GM12873 (cell line): ENCODE measurements around the gene TRAPPC2L.
A peak's percentile ranks its signal among the peaks of the same experiment; 100 is the strongest.

Experiments
- CTCF ChIP-seq: IDR thresholded peaks from 2 replicates; pipeline ENCODE4 v1.5.1; 2012; ENCODE audit warnings: low read depth, mild to moderate bottlenecking, moderate library complexity, low read length, control low read depth; ENCODE audit not compliant: insufficient read depth; ENCODE audit errors: missing control alignments

TRAPPC2L gene

GRCh38 chr16:88835818-88836217 is 21.1 kb upstream of the TRAPPC2L start:
- TF ChIP-seq CTCF = no peak

- no peak for TF ChIP-seq CTCF
These were observed 20.1 kb upstream of the TRAPPC2L start for GRCh38 chr16:88836791-88837190.

- no peak for TF ChIP-seq CTCF
These were observed 19.1 kb upstream of the TRAPPC2L start for GRCh38 chr16:88837806-88838205.

GRCh38 chr16:88838566-88838965 is 18.4 kb upstream of the TRAPPC2L start:
- TF ChIP-seq CTCF = no peak

- peak; percentile 29 for TF ChIP-seq CTCF
These were observed 17.8 kb upstream of the TRAPPC2L start for GRCh38 chr16:88839026-88839529.

- no peak for TF ChIP-seq CTCF
These were observed 17.0 kb upstream of the TRAPPC2L start for GRCh38 chr16:88839745-88840599.

GRCh38 chr16:88840600-88841215 is 16.2 kb upstream of the TRAPPC2L start:
- no peak for TF ChIP-seq CTCF
